GM12878 (cell line): ENCODE data around the gene TEX2.

Experiments used
- CTCF ChIP-seq, 3 experiments: IDR thresholded peaks in 2 of 3; conservative IDR thresholded peaks in 1 of 3; 2 replicates each; pipeline ENCODE4 v1.5.1; 2011; ENCODE audit warnings: low read depth in 3 of 3, low read length in 3 of 3, mild to moderate bottlenecking in 3 of 3, control low read depth in 2 of 3, moderate library complexity in 2 of 3, inconsistent platforms in 1 of 3, mixed read lengths in 1 of 3; ENCODE audit not compliant: control insufficient read depth in 2 of 3, insufficient read depth in 1 of 3; ENCODE audit errors: extremely low read depth in 1 of 3
- EP300 ChIP-seq, 2 experiments: fragments of 150-350 bp in 1 of 2; IDR thresholded peaks; 2 replicates each; pipeline ENCODE4 v1.6.1; 2011 to 2012; ENCODE audit warnings: low read depth in 2 of 2, low read length in 2 of 2, borderline replicate concordance in 1 of 2, improper control_type of control experiment in 1 of 2, inconsistent platforms in 1 of 2; ENCODE audit not compliant: control insufficient read depth in 1 of 2
- ETV6 ChIP-seq, 2 experiments: fragments of 450-650 bp in 1 of 2; IDR thresholded peaks in 1 of 2; conservative IDR thresholded peaks in 1 of 2; 2 replicates each; pipeline ENCODE4 v1.6.1; 2014; ENCODE audit warnings: antibody characterized with exemption in 1 of 2, borderline replicate concordance in 1 of 2, low read depth in 1 of 2, mild to moderate bottlenecking in 1 of 2, moderate library complexity in 1 of 2
- JUNB ChIP-seq: IDR thresholded peaks from 2 replicates; pipeline ENCODE4 v1.6.1; 2016; ENCODE audit warnings: antibody characterized with exemption, mild to moderate bottlenecking
- RFX5 ChIP-seq: IDR thresholded peaks from 2 replicates; pipeline ENCODE4 v1.6.1; 2011; ENCODE audit warnings: low read depth, low read length, improper control_type of control experiment

GRCh38 chr17:64218066-64218465 lies 45.0 kb downstream of the TEX2 start:
- TF ChIP-seq EP300 (IDR thresholded peaks at IDR 0.05; ENCODE audit: borderline replicate concordance in 1 of 2, control insufficient read depth in 1 of 2, low read depth in 2 of 2, low read length in 2 of 2), result no peak
- TF ChIP-seq CTCF (IDR thresholded peaks at IDR 0.05 in 2 of 3, conservative IDR thresholded peaks at IDR 0.05 in 1 of 3; ENCODE audit: control insufficient read depth in 2 of 3, extremely low read depth in 1 of 3, insufficient read depth in 1 of 3, low read depth in 3 of 3, low read length in 3 of 3), result no peak
- TF ChIP-seq RFX5, result no peak
- no peak for TF ChIP-seq ETV6 (conservative IDR thresholded peaks at IDR 0.05 in 1 of 2, IDR thresholded peaks at IDR 0.05 in 1 of 2; ENCODE audit: borderline replicate concordance in 1 of 2, low read depth in 1 of 2)
- 0 out of 2 replicates have a peak, but pooled peaks have one; percentile 9 for TF ChIP-seq JUNB
